SK-N-SH (cell line): ENCODE results near the gene SMIM41. TPM values are rescaled to one million over a fixed set of nuclear protein-coding genes. Genes with fewer than 3 reads are reported as not detected.

Experiments
- CTCF ChIA-PET: fragments of 300-600, 350-600 bp; formaldehyde crosslinking; extraction: SDS; loops from one replicate; lab custom pipeline; 2021; lab: Yijun Ruan, JAX
- POLR2A ChIA-PET: fragments of 350-600 bp; sonication (Branson Sonifier 250); formaldehyde crosslinking; extraction: SDS; loops from one replicate; lab custom pipeline; 2020; ENCODE audit warnings: antibody characterized with exemption, inconsistent platforms; lab: Yijun Ruan, JAX
- DNase-seq: peaks from one replicate; pipeline ENCODE4 v3.0.0; 2012
- H2AFZ ChIP-seq: fragments of 200-600 bp; sonication (generic); 2 replicates; pipeline ENCODE4 v1.8.1; 2016; ENCODE audit warnings: antibody characterized with exemption, mild to moderate bottlenecking, low read depth
- H3F3A ChIP-seq: fragments of 200-600 bp; sonication (generic); replicated peaks from 2 replicates; pipeline ENCODE3; 2016; ENCODE audit warnings: antibody characterized with exemption, mild to moderate bottlenecking; ENCODE audit not compliant: insufficient read depth
- H3K27ac ChIP-seq, 2 experiments: fragments of 200-500 bp in 1 of 2; fragments of 200-600 bp in 1 of 2; sonication (Bioruptor generic) in 1 of 2; sonication (generic), shearing (Covaris generic) in 1 of 2; 2 replicates each; pipeline versions ENCODE4 v1.5.1 to v1.6.1; 2014 to 2016; ENCODE audit warnings: low read depth in 2 of 2, inconsistent platforms in 1 of 2, low read length in 1 of 2, mild to moderate bottlenecking in 1 of 2, mixed read lengths in 1 of 2
- H3K27me3 ChIP-seq: fragments of 200-600 bp; sonication (generic), shearing (Covaris generic); 2 replicates; pipeline ENCODE4 v1.6.1; 2016; ENCODE audit warnings: mixed run types; ENCODE audit not compliant: insufficient read depth
- H3K36me3 ChIP-seq, 2 experiments: fragments of 200-500 bp in 1 of 2; fragments of 200-600 bp in 1 of 2; sonication (Bioruptor generic) in 1 of 2; sonication (generic) in 1 of 2; replicated peaks in 1 of 2; 2 replicates each; pipeline versions ENCODE3 to v1.5.1; 2014 to 2016; ENCODE audit warnings: low read length in 1 of 2, mild to moderate bottlenecking in 1 of 2; ENCODE audit not compliant: insufficient read depth in 2 of 2, control insufficient read depth in 1 of 2
- H3K4me1 ChIP-seq, 2 experiments: fragments of 200-500 bp in 1 of 2; fragments of 200-600 bp in 1 of 2; sonication (Bioruptor generic) in 1 of 2; sonication (generic), shearing (Covaris generic) in 1 of 2; 2 replicates each; pipeline versions ENCODE4 v1.5.1 to v1.6.1; 2014 to 2016; ENCODE audit warnings: low read depth in 1 of 2, low read length in 1 of 2, mixed run types in 1 of 2; ENCODE audit not compliant: insufficient read depth in 2 of 2, control insufficient read depth in 1 of 2
- H3K4me2 ChIP-seq: fragments of 200-600 bp; sonication (generic), shearing (Covaris generic); 2 replicates; pipeline ENCODE4 v1.6.1; 2017; ENCODE audit warnings: mixed run types
- H3K4me3 ChIP-seq, 2 experiments: fragments of 200-500 bp in 1 of 2; fragments of 200-600 bp in 1 of 2; sonication (Bioruptor generic) in 1 of 2; sonication (generic), shearing (Covaris generic) in 1 of 2; 2 replicates each; pipeline versions ENCODE4 v1.5.1 to v1.8.1; 2014 to 2016; ENCODE audit warnings: low read depth in 2 of 2, inconsistent platforms in 1 of 2, low read length in 1 of 2, mild to moderate bottlenecking in 1 of 2, mixed read lengths in 1 of 2, moderate library complexity in 1 of 2
- H3K79me2 ChIP-seq: fragments of 200-600 bp; sonication (generic); 2 replicates; pipeline ENCODE4 v1.8.1; 2017; ENCODE audit warnings: mild to moderate bottlenecking; ENCODE audit not compliant: insufficient read depth
- H3K9ac ChIP-seq: fragments of 200-600 bp; sonication (generic); 2 replicates; pipeline ENCODE4 v1.6.1; 2017; ENCODE audit warnings: mixed run types
- H3K9me2 ChIP-seq: fragments of 200-600 bp; sonication (generic); 2 replicates; pipeline ENCODE4 v1.6.1; 2017; ENCODE audit warnings: mixed run types
- H3K9me3 ChIP-seq: fragments of 200-600 bp; sonication (generic); 2 replicates; pipeline ENCODE4 v1.6.1; 2017; ENCODE audit warnings: mixed run types, mild to moderate bottlenecking, moderate library complexity
- H4K20me1 ChIP-seq: fragments of 200-600 bp; sonication (generic); 2 replicates; pipeline ENCODE4 v1.6.1; 2017; ENCODE audit warnings: mild to moderate bottlenecking, mixed run types; ENCODE audit not compliant: insufficient read depth
- EP300 ChIP-seq, 2 experiments: IDR thresholded peaks; 2 replicates each; pipeline versions ENCODE4 v1.4.0 to v1.6.1; 2012; ENCODE audit warnings: borderline replicate concordance in 1 of 2, low read depth in 1 of 2, low read length in 1 of 2
- EZH2phosphoT487 ChIP-seq: fragments of 200-600 bp; sonication (generic); IDR thresholded peaks from 2 replicates; pipeline ENCODE4 v1.6.1; 2017; ENCODE audit warnings: low read depth, mixed run types, mild to moderate bottlenecking, antibody characterized with exemption, moderate library complexity, borderline replicate concordance
- FOSL2 ChIP-seq: IDR thresholded peaks from 2 replicates; pipeline ENCODE4 v1.4.0; 2012; ENCODE audit warnings: low read depth, mild to moderate bottlenecking, moderate library complexity, borderline replicate concordance
- FOXJ3 ChIP-seq: sonication (generic); formaldehyde crosslinking; IDR thresholded peaks from 2 replicates; pipeline ENCODE4 v1.5.1; 2020; ENCODE audit warnings: mild to moderate bottlenecking, missing genetic modification reagents
- FOXM1 ChIP-seq: IDR thresholded peaks from 2 replicates; pipeline ENCODE4 v1.4.0; 2012; ENCODE audit warnings: low read depth, mild to moderate bottlenecking
- GABPA ChIP-seq: IDR thresholded peaks from 2 replicates; pipeline ENCODE4 v1.4.0; 2012; ENCODE audit warnings: low read depth, mild to moderate bottlenecking
- GATA2 ChIP-seq: sonication (generic); formaldehyde crosslinking; IDR thresholded peaks from 2 replicates; pipeline ENCODE4 v1.5.0; 2020; ENCODE audit warnings: mild to moderate bottlenecking, missing genetic modification reagents
- JUND ChIP-seq: IDR thresholded peaks from 2 replicates; pipeline ENCODE4 v1.4.0; 2012
- RAD21 ChIP-seq: IDR thresholded peaks from 2 replicates; pipeline ENCODE4 v1.6.1; 2012; ENCODE audit warnings: mild to moderate bottlenecking, low read length
- RCOR1 ChIP-seq: fragments of 150-350 bp; IDR thresholded peaks from 2 replicates; pipeline ENCODE4 v1.6.1; 2017; ENCODE audit warnings: antibody characterized with exemption, low read length
- RFX5 ChIP-seq: IDR thresholded peaks from 2 replicates; pipeline ENCODE4 v1.6.1; 2012; ENCODE audit warnings: mild to moderate bottlenecking, improper control_type of control experiment, low read length
- TAF1 ChIP-seq: IDR thresholded peaks from 2 replicates; pipeline ENCODE4 v1.6.1; 2012; ENCODE audit warnings: low read depth, mild to moderate bottlenecking, low read length, moderate library complexity, borderline replicate concordance
- TCF12 ChIP-seq: IDR thresholded peaks from 2 replicates; pipeline ENCODE4 v1.4.0; 2012
- ZBTB33 ChIP-seq: IDR thresholded peaks from 2 replicates; pipeline ENCODE4 v1.4.0; 2012; ENCODE audit warnings: low read depth, borderline replicate concordance
- WGBS: methylation state at CpG from one replicate; pipeline ENCODE4 v1.1.6; 2017; ENCODE audit warnings: low lambda C conversion rate; 5-methylcytosine and 5-hydroxymethylcytosine counted together
- polyA plus RNA-seq, 3 experiments: library from polyadenylated mRNA; depleted of rRNA; stranded (reverse); fragments of >200 nt; gene quantifications; 2 replicates each; pipeline ENCODE4 v1.2.3, GENCODE V29; 2012
- TF ChIP-seq, protein P1 (sequence below): IDR thresholded peaks from 2 replicates; pipeline ENCODE4 v1.4.0; 2012; ENCODE audit warnings: low read depth
- TF ChIP-seq, protein P2 (sequence below): IDR thresholded peaks from 2 replicates; pipeline ENCODE4 v1.6.1; 2012; ENCODE audit warnings: mild to moderate bottlenecking, low read depth, low read length, moderate library complexity
- TF ChIP-seq, protein P3 (sequence below): fragments of 150-350 bp; IDR thresholded peaks from 2 replicates; pipeline ENCODE4 v1.6.1; 2016; ENCODE audit warnings: mild to moderate bottlenecking, low read depth, low read length
- TF ChIP-seq, protein P4 (sequence below): fragments of 200-600 bp; sonication (generic); IDR thresholded peaks from 2 replicates; pipeline ENCODE4 v1.6.1; 2017; ENCODE audit warnings: antibody characterized with exemption, mild to moderate bottlenecking, moderate library complexity

SMIM41 gene
- polyA plus RNA-seq, 1 of the 3 experiments (the other 2 are of a cell fraction), result not detected

DNA sequence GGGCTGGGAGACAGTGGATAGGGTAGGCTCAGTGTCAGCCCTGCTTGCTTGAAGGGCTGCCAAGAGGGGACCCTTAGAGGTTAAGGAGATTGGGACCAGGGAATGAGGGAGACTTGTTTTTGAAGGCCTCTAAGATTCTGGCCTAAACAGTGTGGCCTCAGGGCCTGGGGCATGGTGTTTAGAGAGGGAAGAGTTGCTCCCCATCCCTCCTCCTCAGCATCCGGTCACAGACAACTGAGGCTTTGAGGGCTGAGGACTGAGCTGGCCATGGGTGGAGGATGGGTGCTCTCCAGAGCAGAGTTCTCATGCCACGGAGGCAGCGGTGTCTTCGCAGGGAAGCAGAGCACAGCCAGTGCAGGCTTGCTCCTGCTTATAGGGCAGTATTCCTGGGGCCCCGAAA lies 62.9 kb downstream of the SMIM41 start:
- ChIA-PET POLR2A (no interaction called here), CTCF (no interaction called here)
- no peaks in the 10 kb centered on the region for H3K36me3 ChIP-seq
- H3K27me3 ChIP-seq, result peaks cover 4% of the 10 kb centered on the region; the same call in 1 of the 2 replicates
- no peak overlapping the region for H3K27ac ChIP-seq
- no peak for DNase-seq
- H3K4me1 ChIP-seq, result peaks cover 0 to 11% of the 10 kb centered on the region in 2 experiments; a peak in 2 of 4 replicates
- no peak overlapping the region for H3K4me2 ChIP-seq
- H3K9me2 ChIP-seq, result no peaks in the 10 kb centered on the region
- TF ChIP-seq GATA2 (CRISPR knock-in tag) (no peak), JUND (no peak), TCF12 (no peak), RAD21 (no peak), EP300 (IDR thresholded peaks at IDR 0.05; ENCODE audit: borderline replicate concordance in 1 of 2, low read depth in 1 of 2, low read length in 1 of 2) (no peak), FOXM1 (no peak), GABPA (no peak), RCOR1 (no peak), EZH2phosphoT487 (no peak), FOSL2 (no peak), FOXJ3 (CRISPR knock-in tag) (no peak), RFX5 (no peak), ZBTB33 (no peak), TAF1 (no peak)
- TF ChIP-seq, protein P1, sequence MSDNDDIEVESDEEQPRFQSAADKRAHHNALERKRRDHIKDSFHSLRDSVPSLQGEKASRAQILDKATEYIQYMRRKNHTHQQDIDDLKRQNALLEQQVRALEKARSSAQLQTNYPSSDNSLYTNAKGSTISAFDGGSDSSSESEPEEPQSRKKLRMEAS, result no peak
- TF ChIP-seq, protein P2, sequence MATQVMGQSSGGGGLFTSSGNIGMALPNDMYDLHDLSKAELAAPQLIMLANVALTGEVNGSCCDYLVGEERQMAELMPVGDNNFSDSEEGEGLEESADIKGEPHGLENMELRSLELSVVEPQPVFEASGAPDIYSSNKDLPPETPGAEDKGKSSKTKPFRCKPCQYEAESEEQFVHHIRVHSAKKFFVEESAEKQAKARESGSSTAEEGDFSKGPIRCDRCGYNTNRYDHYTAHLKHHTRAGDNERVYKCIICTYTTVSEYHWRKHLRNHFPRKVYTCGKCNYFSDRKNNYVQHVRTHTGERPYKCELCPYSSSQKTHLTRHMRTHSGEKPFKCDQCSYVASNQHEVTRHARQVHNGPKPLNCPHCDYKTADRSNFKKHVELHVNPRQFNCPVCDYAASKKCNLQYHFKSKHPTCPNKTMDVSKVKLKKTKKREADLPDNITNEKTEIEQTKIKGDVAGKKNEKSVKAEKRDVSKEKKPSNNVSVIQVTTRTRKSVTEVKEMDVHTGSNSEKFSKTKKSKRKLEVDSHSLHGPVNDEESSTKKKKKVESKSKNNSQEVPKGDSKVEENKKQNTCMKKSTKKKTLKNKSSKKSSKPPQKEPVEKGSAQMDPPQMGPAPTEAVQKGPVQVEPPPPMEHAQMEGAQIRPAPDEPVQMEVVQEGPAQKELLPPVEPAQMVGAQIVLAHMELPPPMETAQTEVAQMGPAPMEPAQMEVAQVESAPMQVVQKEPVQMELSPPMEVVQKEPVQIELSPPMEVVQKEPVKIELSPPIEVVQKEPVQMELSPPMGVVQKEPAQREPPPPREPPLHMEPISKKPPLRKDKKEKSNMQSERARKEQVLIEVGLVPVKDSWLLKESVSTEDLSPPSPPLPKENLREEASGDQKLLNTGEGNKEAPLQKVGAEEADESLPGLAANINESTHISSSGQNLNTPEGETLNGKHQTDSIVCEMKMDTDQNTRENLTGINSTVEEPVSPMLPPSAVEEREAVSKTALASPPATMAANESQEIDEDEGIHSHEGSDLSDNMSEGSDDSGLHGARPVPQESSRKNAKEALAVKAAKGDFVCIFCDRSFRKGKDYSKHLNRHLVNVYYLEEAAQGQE, result no peak
- TF ChIP-seq, protein P3, sequence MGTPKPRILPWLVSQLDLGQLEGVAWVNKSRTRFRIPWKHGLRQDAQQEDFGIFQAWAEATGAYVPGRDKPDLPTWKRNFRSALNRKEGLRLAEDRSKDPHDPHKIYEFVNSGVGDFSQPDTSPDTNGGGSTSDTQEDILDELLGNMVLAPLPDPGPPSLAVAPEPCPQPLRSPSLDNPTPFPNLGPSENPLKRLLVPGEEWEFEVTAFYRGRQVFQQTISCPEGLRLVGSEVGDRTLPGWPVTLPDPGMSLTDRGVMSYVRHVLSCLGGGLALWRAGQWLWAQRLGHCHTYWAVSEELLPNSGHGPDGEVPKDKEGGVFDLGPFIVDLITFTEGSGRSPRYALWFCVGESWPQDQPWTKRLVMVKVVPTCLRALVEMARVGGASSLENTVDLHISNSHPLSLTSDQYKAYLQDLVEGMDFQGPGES, result no peak
- TF ChIP-seq, protein P4, sequence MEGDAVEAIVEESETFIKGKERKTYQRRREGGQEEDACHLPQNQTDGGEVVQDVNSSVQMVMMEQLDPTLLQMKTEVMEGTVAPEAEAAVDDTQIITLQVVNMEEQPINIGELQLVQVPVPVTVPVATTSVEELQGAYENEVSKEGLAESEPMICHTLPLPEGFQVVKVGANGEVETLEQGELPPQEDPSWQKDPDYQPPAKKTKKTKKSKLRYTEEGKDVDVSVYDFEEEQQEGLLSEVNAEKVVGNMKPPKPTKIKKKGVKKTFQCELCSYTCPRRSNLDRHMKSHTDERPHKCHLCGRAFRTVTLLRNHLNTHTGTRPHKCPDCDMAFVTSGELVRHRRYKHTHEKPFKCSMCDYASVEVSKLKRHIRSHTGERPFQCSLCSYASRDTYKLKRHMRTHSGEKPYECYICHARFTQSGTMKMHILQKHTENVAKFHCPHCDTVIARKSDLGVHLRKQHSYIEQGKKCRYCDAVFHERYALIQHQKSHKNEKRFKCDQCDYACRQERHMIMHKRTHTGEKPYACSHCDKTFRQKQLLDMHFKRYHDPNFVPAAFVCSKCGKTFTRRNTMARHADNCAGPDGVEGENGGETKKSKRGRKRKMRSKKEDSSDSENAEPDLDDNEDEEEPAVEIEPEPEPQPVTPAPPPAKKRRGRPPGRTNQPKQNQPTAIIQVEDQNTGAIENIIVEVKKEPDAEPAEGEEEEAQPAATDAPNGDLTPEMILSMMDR, result no peak
- H2AFZ ChIP-seq, result no peak overlapping the region
- H3K4me3 ChIP-seq, result no peak overlapping the region
- peaks cover 4% of the 10 kb centered on the region for H3F3A ChIP-seq
- H3K9me3 ChIP-seq, result no peaks in the 10 kb centered on the region
- peaks cover 15% of the 10 kb centered on the region; the same call in 1 of the 2 replicates for H3K79me2 ChIP-seq
- H3K9ac ChIP-seq, result no peak overlapping the region
- no peaks in the 10 kb centered on the region for H4K20me1 ChIP-seq
- WGBS, result 88% methylated on average over 5 of the region's 5 CpGs
